ENCODE data around the gene GLRX. TPM values are rescaled to one million over a fixed set of nuclear protein-coding genes. Genes with fewer than 3 reads are reported as not detected.

The GLRX gene
- total RNA-seq, 2 experiments from 2014 or later, result 28.4 to 32.6 TPM

GRCh38 chr5:95770830-95771708 is 51.5 kb downstream of the GLRX start:
- intact Hi-C loops (cut with micrococcal nuclease), result no loop called here

GRCh38 chr5:95768731-95769130 is 53.8 kb downstream of the GLRX start:
- Mint-ChIP-seq H3K27me3 (peaks cover 2% of the 10 kb centered on the region), H3K9me3 (no peaks in the 10 kb centered on the region), H3K36me3 (ENCODE audit: low read depth) (no peaks in the 10 kb centered on the region), H3K4me3 (no peak overlapping the region), H3K27ac (no peak overlapping the region), H3K4me1 (ENCODE audit: low read depth) (no peaks in the 10 kb centered on the region)
- CTCF ChIA-PET, result interaction anchor here (1.4 to 8.1 kb wide), 6 partner anchors 13 to 105 kb away, joined by 3 to 84 read pairs (median 6); no protein-coding TSS in a partner anchor
- DNase-seq, result no peak
- POLR2A ChIA-PET, result interaction anchor here (1.2 kb wide), 1 partner anchor 18 kb away, joined by 3 read pairs; no protein-coding TSS in a partner anchor
- no peak for ATAC-seq
- no peak for TF ChIP-seq CTCF (IDR thresholded peaks at IDR 0.05)
- intact Hi-C loops (cut with micrococcal nuclease), result no loop called here

More at GRCh38 chr5:95770830-95771708, 51.5 kb downstream of the GLRX start:
- no peak for TF ChIP-seq CTCF (IDR thresholded peaks at IDR 0.05)
- H3K9me3 Mint-ChIP-seq, result no peaks in the 10 kb centered on the region
- H3K36me3 Mint-ChIP-seq (ENCODE audit: low read depth), result no peaks in the 10 kb centered on the region
- ChIA-PET CTCF (interaction anchor here (0.6 to 8.1 kb wide), 12 partner anchors 9 to 125 kb away, joined by 3 to 84 read pairs (median 4); partner anchors contain the start of genes RFESD and RHOBTB3), POLR2A (interaction anchor here (1.2 kb wide), 1 partner anchor 37 kb away, joined by 3 read pairs; no protein-coding TSS in a partner anchor)
- H3K4me1 Mint-ChIP-seq (ENCODE audit: low read depth), result no peaks in the 10 kb centered on the region
- no peak overlapping the region for H3K4me3 Mint-ChIP-seq
- H3K27ac Mint-ChIP-seq, result no peak overlapping the region
- peaks cover 2% of the 10 kb centered on the region for H3K27me3 Mint-ChIP-seq
- ATAC-seq (no peak), DNase-seq (no peak)

GRCh38 chr5:95763941-95764340 is 58.6 kb downstream of the GLRX start:
- peaks cover 29% of the 10 kb centered on the region for H3K4me1 Mint-ChIP-seq (ENCODE audit: low read depth)
- no peaks in the 10 kb centered on the region for H3K9me3 Mint-ChIP-seq
- intact Hi-C loops (cut with micrococcal nuclease), result no loop called here
- H3K27me3 Mint-ChIP-seq, result peaks cover 2% of the 10 kb centered on the region
- H3K27ac Mint-ChIP-seq, result no peak overlapping the region
- no peak for ATAC-seq
- TF ChIP-seq CTCF (IDR thresholded peaks at IDR 0.05), result no peak
- CTCF ChIA-PET, result interaction anchor here (0.7 kb wide), 1 partner anchor 9 kb away, joined by 3 read pairs; no protein-coding TSS in a partner anchor
- POLR2A ChIA-PET, result no interaction called here
- no peaks in the 10 kb centered on the region for H3K36me3 Mint-ChIP-seq (ENCODE audit: low read depth)
- no peak for DNase-seq
- no peak overlapping the region for H3K4me3 Mint-ChIP-seq

Other genes with a start within 250 kb of the GLRX start
- gene GPR150, start 202.6 kb downstream of the GLRX start, total RNA-seq, result under 1 TPM; 0.45 to 0.76 TPM
- 1 to 10 TPM; 9.2 to 9.8 TPM for gene RFESD, start 175.9 kb downstream of the GLRX start, total RNA-seq
- gene SPATA9, start 139.7 kb downstream of the GLRX start, total RNA-seq, result not detected
- gene RHOBTB3, start 91.4 kb downstream of the GLRX start, total RNA-seq, result 1 to 10 TPM in 1 of 2 experiments, under 1 TPM in 1; 0.50 to 1.1 TPM
- 10 to 100 TPM; 39.7 to 46.3 TPM for gene ELL2, start 139.1 kb upstream of the GLRX start, total RNA-seq